GM12878 (cell line): ENCODE data around the gene RPS16. TPM values are rescaled to one million over a fixed set of nuclear protein-coding genes. Genes with fewer than 3 reads are reported as not detected.

Experiments
- BHLHE40 ChIP-seq, 2 experiments: fragments of 450-650 bp in 1 of 2; IDR thresholded peaks; 2 replicates each; pipeline ENCODE4 v1.6.1; 2011 to 2017; ENCODE audit warnings: low read depth in 2 of 2, borderline replicate concordance in 1 of 2, improper control_type of control experiment in 1 of 2, low read length in 1 of 2, mild to moderate bottlenecking in 1 of 2
- ETV6 ChIP-seq, 2 experiments: fragments of 450-650 bp in 1 of 2; IDR thresholded peaks in 1 of 2; conservative IDR thresholded peaks in 1 of 2; 2 replicates each; pipeline ENCODE4 v1.6.1; 2014; ENCODE audit warnings: antibody characterized with exemption in 1 of 2, borderline replicate concordance in 1 of 2, low read depth in 1 of 2, mild to moderate bottlenecking in 1 of 2, moderate library complexity in 1 of 2
- EZH2 ChIP-seq: IDR thresholded peaks from 2 replicates; pipeline ENCODE4 v1.6.1; 2012; ENCODE audit warnings: low read depth, mild to moderate bottlenecking, control low read depth, inconsistent platforms, low read length, borderline replicate concordance; ENCODE audit not compliant: control insufficient read depth
- GATAD2B ChIP-seq: fragments of 450-650 bp; conservative IDR thresholded peaks from 2 replicates; pipeline ENCODE4 v1.6.1; 2017; ENCODE audit warnings: low read depth, mild to moderate bottlenecking, moderate library complexity
- HCFC1 ChIP-seq: fragments of 150-350 bp; IDR thresholded peaks from 2 replicates; pipeline ENCODE4 v1.6.1; 2014; ENCODE audit warnings: low read length
- IKZF1 ChIP-seq: fragments of 450-650 bp; conservative IDR thresholded peaks from 2 replicates; pipeline ENCODE4 v1.6.1; 2017; ENCODE audit warnings: antibody characterized with exemption, mild to moderate bottlenecking
- MEF2B ChIP-seq: fragments of 450-650 bp; IDR thresholded peaks from 2 replicates; pipeline ENCODE4 v1.6.1; 2018; ENCODE audit warnings: mild to moderate bottlenecking, moderate library complexity; ENCODE audit not compliant: partially characterized antibody, poor library complexity, severe bottlenecking
- MTA2 ChIP-seq: fragments of 450-650 bp; IDR thresholded peaks from 2 replicates; pipeline ENCODE4 v1.6.1; 2016; ENCODE audit warnings: low read depth, mild to moderate bottlenecking, moderate library complexity
- NFYA ChIP-seq: IDR thresholded peaks from 2 replicates; pipeline ENCODE4 v1.6.1; 2011; ENCODE audit warnings: low read depth, mild to moderate bottlenecking, low read length, improper control_type of control experiment, borderline replicate concordance
- POLR2A ChIP-seq: IDR thresholded peaks from 2 replicates; pipeline ENCODE4 v1.6.1; 2011; ENCODE audit warnings: low read depth, mild to moderate bottlenecking, low read length
- POLR2AphosphoS5 ChIP-seq: IDR thresholded peaks from 2 replicates; pipeline ENCODE4 v1.6.1; 2011; ENCODE audit warnings: mild to moderate bottlenecking, low read length, inconsistent platforms
- RELA ChIP-seq: fragments of 450-650 bp; IDR thresholded peaks from 2 replicates; pipeline ENCODE4 v1.8.0; 2014; ENCODE audit warnings: borderline replicate concordance; ENCODE audit not compliant: partially characterized antibody
- SMAD5 ChIP-seq: IDR thresholded peaks from 2 replicates; pipeline ENCODE4 v1.6.1; 2016; ENCODE audit warnings: antibody characterized with exemption, low read depth
- SP1 ChIP-seq: IDR thresholded peaks from one replicate; pipeline ENCODE4 v1.6.1; 2011; ENCODE audit warnings: low read depth, low read length
- TAF1 ChIP-seq: IDR thresholded peaks from 2 replicates; pipeline ENCODE4 v1.6.1; 2011; ENCODE audit warnings: mild to moderate bottlenecking, low read depth, low read length, borderline replicate concordance
- ZNF384 ChIP-seq: IDR thresholded peaks from 2 replicates; pipeline ENCODE4 v1.6.1; 2012; ENCODE audit warnings: low read depth, mild to moderate bottlenecking, low read length, improper control_type of control experiment, borderline replicate concordance
- polyA plus RNA-seq, 11 experiments: library from polyadenylated mRNA; depleted of rRNA in 4 of 11; unstranded in 6 of 11; stranded (reverse) in 5 of 11; fragments of >200 nt; fragmentation: Nextera tagmentation in 4 of 11; fragmentation: Illumina TruSeq in 1 of 11; extraction: Ambion mirVana in 4 of 11; extraction: Trizol in 1 of 11; gene quantifications; 1 replicate in 1 of 11; 2 replicates in 10 of 11; pipeline versions ENCODE4 v1.2.1 to v1.2.3, GENCODE V29; 2011 to 2016; ENCODE audit warnings: inconsistent platforms in 2 of 11, missing spikeins in 2 of 11, low read depth in 1 of 11
- total RNA-seq, 4 experiments: library from RNA; depleted of rRNA in 3 of 4; stranded (reverse); fragments of >200 nt in 3 of 4; fragmentation: Illumina TruSeq in 1 of 4; extraction: Trizol in 1 of 4; gene quantifications; 2 replicates each; pipeline versions ENCODE4 v1.2.1 to v1.2.3, GENCODE V29; 2013 to 2021
- TF ChIP-seq, protein P1 (sequence below): IDR thresholded peaks from 2 replicates; pipeline ENCODE4 v1.6.1; 2012; ENCODE audit warnings: low read depth, low read length, improper control_type of control experiment
- TF ChIP-seq, protein P2 (sequence below): fragments of 450-650 bp; IDR thresholded peaks from 2 replicates; pipeline ENCODE4 v1.6.1; 2017; ENCODE audit warnings: antibody characterized with exemption, mild to moderate bottlenecking, moderate library complexity
- TF ChIP-seq, protein P3 (sequence below): fragments of 450-650 bp; IDR thresholded peaks from 2 replicates; pipeline ENCODE4 v1.6.1; 2017; ENCODE audit warnings: mild to moderate bottlenecking, moderate library complexity

RPS16 gene
- total and polyA plus RNA-seq, 10 of the 15 experiments (the other 5 are each of a cell fraction or from before 2014, with no cell fraction given) = 148 to 4,810 (median 2,343) TPM

DNA sequence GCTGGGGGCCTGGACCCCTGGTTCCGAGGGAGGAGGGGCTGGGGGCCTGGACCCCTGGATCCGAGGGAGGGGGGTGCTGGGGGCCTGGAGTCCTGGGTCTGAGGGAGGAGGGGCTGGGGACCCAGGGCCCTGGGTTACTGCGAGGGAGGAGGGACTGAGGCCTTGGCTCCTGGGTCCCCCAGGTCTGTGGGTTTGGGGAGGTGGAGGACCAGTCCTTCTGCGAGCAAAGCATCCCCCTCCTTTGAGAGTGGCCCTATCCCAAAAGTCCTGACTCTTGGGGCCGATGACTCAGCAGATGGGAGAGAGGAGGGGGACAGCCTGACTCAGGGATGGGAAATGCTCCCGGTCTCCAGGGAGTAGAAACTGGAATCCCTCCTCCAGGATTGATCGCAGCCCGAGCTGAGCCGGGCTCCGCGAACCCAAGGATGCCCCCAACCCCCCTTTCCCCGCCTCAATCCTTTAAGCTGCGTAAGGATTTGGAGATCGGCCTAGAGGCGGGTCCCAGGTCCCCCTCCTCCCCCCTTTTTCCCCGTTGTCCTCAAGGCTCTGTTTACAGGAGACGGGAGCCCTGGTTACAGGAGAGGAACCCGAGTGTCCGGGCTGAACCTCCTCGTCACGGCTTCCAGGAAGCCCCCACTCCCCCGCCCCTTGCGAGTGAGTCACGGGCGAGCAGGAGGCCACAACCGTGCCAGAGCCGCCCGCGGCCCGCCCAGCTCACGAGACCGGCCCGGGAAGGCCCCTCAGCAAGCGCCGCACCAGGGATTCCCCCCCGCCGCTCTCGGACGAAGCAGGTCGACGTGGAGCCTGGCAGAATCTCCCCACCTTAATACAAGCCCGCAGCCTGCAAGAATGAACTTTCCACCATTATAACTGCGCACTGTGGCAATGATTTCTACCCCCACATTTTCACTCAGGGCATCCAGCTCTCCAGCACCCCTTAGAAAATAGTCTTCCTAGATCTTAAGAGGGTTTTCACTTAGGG, 32.1 kb downstream of the RPS16 start (continued):
- TF ChIP-seq TAF1 (0 out of 2 replicates have a peak, but pooled peaks have one; percentile 46), MTA2 (peak; percentile 50; the same call in 1 of the 2 replicates), SMAD5 (no peak), POLR2AphosphoS5 (peak; percentile 60), NFYA (no peak), SP1 (peak; percentile 71), GATAD2B (peak; percentile 85), RELA (peak; percentile 92), IKZF1 (peak; percentile 98), MEF2B (peak; percentile 47), ZNF384 (0 out of 2 replicates have a peak, but pooled peaks have one; percentile 2), HCFC1 (0 out of 2 replicates have a peak, but pooled peaks have one; percentile 7), ETV6 (conservative IDR thresholded peaks at IDR 0.05 in 1 of 2, IDR thresholded peaks at IDR 0.05 in 1 of 2; ENCODE audit: borderline replicate concordance in 1 of 2, low read depth in 1 of 2) (peak in 1 of 2 experiments; percentile 69; a peak in 2 of 4 replicates), BHLHE40 (IDR thresholded peaks at IDR 0.05; ENCODE audit: borderline replicate concordance in 1 of 2, low read depth in 2 of 2, low read length in 1 of 2) (peak; percentile 100), POLR2A (peak; percentile 64), EZH2 (no peak)
- TF ChIP-seq, protein P1, sequence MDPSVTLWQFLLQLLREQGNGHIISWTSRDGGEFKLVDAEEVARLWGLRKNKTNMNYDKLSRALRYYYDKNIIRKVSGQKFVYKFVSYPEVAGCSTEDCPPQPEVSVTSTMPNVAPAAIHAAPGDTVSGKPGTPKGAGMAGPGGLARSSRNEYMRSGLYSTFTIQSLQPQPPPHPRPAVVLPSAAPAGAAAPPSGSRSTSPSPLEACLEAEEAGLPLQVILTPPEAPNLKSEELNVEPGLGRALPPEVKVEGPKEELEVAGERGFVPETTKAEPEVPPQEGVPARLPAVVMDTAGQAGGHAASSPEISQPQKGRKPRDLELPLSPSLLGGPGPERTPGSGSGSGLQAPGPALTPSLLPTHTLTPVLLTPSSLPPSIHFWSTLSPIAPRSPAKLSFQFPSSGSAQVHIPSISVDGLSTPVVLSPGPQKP = 0 out of 2 replicates have a peak, but pooled peaks have one; percentile 54
- TF ChIP-seq, protein P2, sequence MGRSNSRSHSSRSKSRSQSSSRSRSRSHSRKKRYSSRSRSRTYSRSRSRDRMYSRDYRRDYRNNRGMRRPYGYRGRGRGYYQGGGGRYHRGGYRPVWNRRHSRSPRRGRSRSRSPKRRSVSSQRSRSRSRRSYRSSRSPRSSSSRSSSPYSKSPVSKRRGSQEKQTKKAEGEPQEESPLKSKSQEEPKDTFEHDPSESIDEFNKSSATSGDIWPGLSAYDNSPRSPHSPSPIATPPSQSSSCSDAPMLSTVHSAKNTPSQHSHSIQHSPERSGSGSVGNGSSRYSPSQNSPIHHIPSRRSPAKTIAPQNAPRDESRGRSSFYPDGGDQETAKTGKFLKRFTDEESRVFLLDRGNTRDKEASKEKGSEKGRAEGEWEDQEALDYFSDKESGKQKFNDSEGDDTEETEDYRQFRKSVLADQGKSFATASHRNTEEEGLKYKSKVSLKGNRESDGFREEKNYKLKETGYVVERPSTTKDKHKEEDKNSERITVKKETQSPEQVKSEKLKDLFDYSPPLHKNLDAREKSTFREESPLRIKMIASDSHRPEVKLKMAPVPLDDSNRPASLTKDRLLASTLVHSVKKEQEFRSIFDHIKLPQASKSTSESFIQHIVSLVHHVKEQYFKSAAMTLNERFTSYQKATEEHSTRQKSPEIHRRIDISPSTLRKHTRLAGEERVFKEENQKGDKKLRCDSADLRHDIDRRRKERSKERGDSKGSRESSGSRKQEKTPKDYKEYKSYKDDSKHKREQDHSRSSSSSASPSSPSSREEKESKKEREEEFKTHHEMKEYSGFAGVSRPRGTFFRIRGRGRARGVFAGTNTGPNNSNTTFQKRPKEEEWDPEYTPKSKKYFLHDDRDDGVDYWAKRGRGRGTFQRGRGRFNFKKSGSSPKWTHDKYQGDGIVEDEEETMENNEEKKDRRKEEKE = peak; percentile 82
- TF ChIP-seq, protein P3, sequence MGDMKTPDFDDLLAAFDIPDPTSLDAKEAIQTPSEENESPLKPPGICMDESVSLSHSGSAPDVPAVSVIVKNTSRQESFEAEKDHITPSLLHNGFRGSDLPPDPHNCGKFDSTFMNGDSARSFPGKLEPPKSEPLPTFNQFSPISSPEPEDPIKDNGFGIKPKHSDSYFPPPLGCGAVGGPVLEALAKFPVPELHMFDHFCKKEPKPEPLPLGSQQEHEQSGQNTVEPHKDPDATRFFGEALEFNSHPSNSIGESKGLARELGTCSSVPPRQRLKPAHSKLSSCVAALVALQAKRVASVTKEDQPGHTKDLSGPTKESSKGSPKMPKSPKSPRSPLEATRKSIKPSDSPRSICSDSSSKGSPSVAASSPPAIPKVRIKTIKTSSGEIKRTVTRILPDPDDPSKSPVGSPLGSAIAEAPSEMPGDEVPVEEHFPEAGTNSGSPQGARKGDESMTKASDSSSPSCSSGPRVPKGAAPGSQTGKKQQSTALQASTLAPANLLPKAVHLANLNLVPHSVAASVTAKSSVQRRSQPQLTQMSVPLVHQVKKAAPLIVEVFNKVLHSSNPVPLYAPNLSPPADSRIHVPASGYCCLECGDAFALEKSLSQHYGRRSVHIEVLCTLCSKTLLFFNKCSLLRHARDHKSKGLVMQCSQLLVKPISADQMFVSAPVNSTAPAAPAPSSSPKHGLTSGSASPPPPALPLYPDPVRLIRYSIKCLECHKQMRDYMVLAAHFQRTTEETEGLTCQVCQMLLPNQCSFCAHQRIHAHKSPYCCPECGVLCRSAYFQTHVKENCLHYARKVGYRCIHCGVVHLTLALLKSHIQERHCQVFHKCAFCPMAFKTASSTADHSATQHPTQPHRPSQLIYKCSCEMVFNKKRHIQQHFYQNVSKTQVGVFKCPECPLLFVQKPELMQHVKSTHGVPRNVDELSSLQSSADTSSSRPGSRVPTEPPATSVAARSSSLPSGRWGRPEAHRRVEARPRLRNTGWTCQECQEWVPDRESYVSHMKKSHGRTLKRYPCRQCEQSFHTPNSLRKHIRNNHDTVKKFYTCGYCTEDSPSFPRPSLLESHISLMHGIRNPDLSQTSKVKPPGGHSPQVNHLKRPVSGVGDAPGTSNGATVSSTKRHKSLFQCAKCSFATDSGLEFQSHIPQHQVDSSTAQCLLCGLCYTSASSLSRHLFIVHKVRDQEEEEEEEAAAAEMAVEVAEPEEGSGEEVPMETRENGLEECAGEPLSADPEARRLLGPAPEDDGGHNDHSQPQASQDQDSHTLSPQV = peak; percentile 87; the same call in 1 of the 2 replicates
